ENCODE measurements around the gene RPL13. TPM values are rescaled to one million over a fixed set of nuclear protein-coding genes. Genes with fewer than 3 reads are reported as not detected.
A peak's percentile ranks its signal among the peaks of the same experiment; 100 is the strongest.

RPL13 gene
- total RNA-seq, 1 experiment from 2014 or later, result 2,140 TPM

GRCh38 chr16:89564476-89565255 is 4.2 kb downstream of the RPL13 start:
- ChIA-PET POLR2A (ENCODE audit: low non-redundant PET) (no interaction called here), CTCF (no interaction called here)
- no TSS peak for BruUV-seq (replicated peaks)
- Histone ChIP-seq H3K27ac (ENCODE audit: low read depth, low read length, poor library complexity, severe bottlenecking) (peak overlapping the region; percentile 95), H3K4me3 (ENCODE audit: low read depth, low read length, poor library complexity, severe bottlenecking) (peak overlapping the region; percentile 86), H3K27me3 (replicated peaks; ENCODE audit: insufficient read depth, low read depth, low read length, poor library complexity) (no peaks in the 10 kb centered on the region), H3K4me1 (ENCODE audit: insufficient read depth, low read length, poor library complexity, severe bottlenecking) (peaks cover 39% of the 10 kb centered on the region), H3K9me3 (ENCODE audit: low read depth, low read length, poor library complexity, severe bottlenecking) (no peaks in the 10 kb centered on the region), H3K36me3 (ENCODE audit: insufficient read depth, low read length, poor library complexity, severe bottlenecking) (peaks cover 45% of the 10 kb centered on the region)
- TF ChIP-seq EZH2 (IDR thresholded peaks at IDR 0.05; ENCODE audit: borderline replicate concordance, low read depth, low read length, poor library complexity, severe bottlenecking) (no peak), CTCF (conservative IDR thresholded peaks at IDR 0.05; ENCODE audit: low read depth, low read length) (no peak)
- no peak for DNase-seq (ENCODE audit: low spot score)
- intact Hi-C loops (cut with micrococcal nuclease; ENCODE audit: unreplicated experiment), result no loop called here

GRCh38 chr16:89565256-89565505 is 4.7 kb downstream of the RPL13 start:
- TF ChIP-seq EZH2 (IDR thresholded peaks at IDR 0.05; ENCODE audit: borderline replicate concordance, low read depth, low read length, poor library complexity, severe bottlenecking) (no peak), CTCF (conservative IDR thresholded peaks at IDR 0.05; ENCODE audit: low read depth, low read length) (no peak)
- no peak for DNase-seq (ENCODE audit: low spot score)
- POLR2A ChIA-PET (ENCODE audit: low non-redundant PET), result interaction anchor here (0.6 kb wide), 1 partner anchor 54 kb away, joined by 3 read pairs; no protein-coding TSS in a partner anchor
- intact Hi-C loops (cut with micrococcal nuclease; ENCODE audit: unreplicated experiment), result no loop called here
- Histone ChIP-seq H3K4me3 (ENCODE audit: low read depth, low read length, poor library complexity, severe bottlenecking) (no peak overlapping the region), H3K36me3 (ENCODE audit: insufficient read depth, low read length, poor library complexity, severe bottlenecking) (peaks cover 45% of the 10 kb centered on the region), H3K27ac (ENCODE audit: low read depth, low read length, poor library complexity, severe bottlenecking) (peak overlapping the region; percentile 64), H3K4me1 (ENCODE audit: insufficient read depth, low read length, poor library complexity, severe bottlenecking) (peaks cover 37% of the 10 kb centered on the region), H3K9me3 (ENCODE audit: low read depth, low read length, poor library complexity, severe bottlenecking) (no peaks in the 10 kb centered on the region), H3K27me3 (replicated peaks; ENCODE audit: insufficient read depth, low read depth, low read length, poor library complexity) (no peaks in the 10 kb centered on the region)
- BruUV-seq (replicated peaks), result no TSS peak
- CTCF ChIA-PET, result no interaction called here

- Histone ChIP-seq H3K27ac (ENCODE audit: low read depth, low read length, poor library complexity, severe bottlenecking) (peak overlapping the region; percentile 64), H3K9me3 (ENCODE audit: low read depth, low read length, poor library complexity, severe bottlenecking) (no peaks in the 10 kb centered on the region), H3K36me3 (ENCODE audit: insufficient read depth, low read length, poor library complexity, severe bottlenecking) (peaks cover 45% of the 10 kb centered on the region), H3K27me3 (replicated peaks; ENCODE audit: insufficient read depth, low read depth, low read length, poor library complexity) (no peaks in the 10 kb centered on the region), H3K4me1 (ENCODE audit: insufficient read depth, low read length, poor library complexity, severe bottlenecking) (peaks cover 37% of the 10 kb centered on the region), H3K4me3 (ENCODE audit: low read depth, low read length, poor library complexity, severe bottlenecking) (no peak overlapping the region)
- peak; percentile 83 for TF ChIP-seq CTCF (conservative IDR thresholded peaks at IDR 0.05; ENCODE audit: low read depth, low read length)
- TF ChIP-seq EZH2 (IDR thresholded peaks at IDR 0.05; ENCODE audit: borderline replicate concordance, low read depth, low read length, poor library complexity, severe bottlenecking), result no peak
- CTCF ChIA-PET, result no interaction called here
- POLR2A ChIA-PET (ENCODE audit: low non-redundant PET), result interaction anchor here (0.6 kb wide), 1 partner anchor 54 kb away, joined by 3 read pairs; no protein-coding TSS in a partner anchor
- BruUV-seq (replicated peaks), result no TSS peak
- DNase-seq (ENCODE audit: low spot score), result peak; percentile 63
- intact Hi-C loops (cut with micrococcal nuclease; ENCODE audit: unreplicated experiment), result no loop called here
Measured at GRCh38 chr16:89565506-89566372, 5.3 kb downstream of the RPL13 start.

All from A673 (cell line).